Fibroblast of lung (primary cell): ENCODE data around the gene PIAS1.

Experiments used
- EZH2 ChIP-seq: IDR thresholded peaks from 2 replicates; pipeline ENCODE4 v1.5.1; 2012; ENCODE audit warnings: low read length, control low read depth, mild to moderate bottlenecking; ENCODE audit errors: missing control alignments
- TF ChIP-seq, protein P1 (sequence below), 2 donors: IDR thresholded peaks in 1 of 2; conservative IDR thresholded peaks in 1 of 2; 1 replicate in 1 of 2; 2 replicates in 1 of 2; pipeline ENCODE4 v1.5.1; 2011 to 2012; ENCODE audit warnings: low read length in 2 of 2, control low read depth in 1 of 2, inconsistent platforms in 1 of 2, low read depth in 1 of 2, mild to moderate bottlenecking in 1 of 2

DNA sequence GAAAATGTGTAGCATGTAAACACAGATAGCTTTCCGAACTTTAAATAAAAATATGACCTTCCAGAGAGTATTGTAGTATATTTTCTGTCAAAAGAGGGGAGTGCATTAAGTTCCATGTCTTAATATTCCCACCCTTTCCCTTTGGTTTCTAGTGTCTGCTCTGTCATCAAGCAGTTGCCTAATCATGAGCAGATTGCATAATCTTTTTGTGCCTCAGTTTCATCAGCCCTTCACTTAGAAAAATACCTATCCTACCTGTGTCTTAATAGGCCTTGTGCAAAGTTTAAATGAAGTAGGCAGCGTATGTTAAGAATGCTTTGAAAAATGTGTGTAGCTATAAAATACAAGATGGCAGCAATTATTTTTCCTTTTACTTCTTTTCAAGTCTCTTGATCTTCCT, 98.2 kb downstream of the PIAS1 start:
- TF ChIP-seq, protein P1, sequence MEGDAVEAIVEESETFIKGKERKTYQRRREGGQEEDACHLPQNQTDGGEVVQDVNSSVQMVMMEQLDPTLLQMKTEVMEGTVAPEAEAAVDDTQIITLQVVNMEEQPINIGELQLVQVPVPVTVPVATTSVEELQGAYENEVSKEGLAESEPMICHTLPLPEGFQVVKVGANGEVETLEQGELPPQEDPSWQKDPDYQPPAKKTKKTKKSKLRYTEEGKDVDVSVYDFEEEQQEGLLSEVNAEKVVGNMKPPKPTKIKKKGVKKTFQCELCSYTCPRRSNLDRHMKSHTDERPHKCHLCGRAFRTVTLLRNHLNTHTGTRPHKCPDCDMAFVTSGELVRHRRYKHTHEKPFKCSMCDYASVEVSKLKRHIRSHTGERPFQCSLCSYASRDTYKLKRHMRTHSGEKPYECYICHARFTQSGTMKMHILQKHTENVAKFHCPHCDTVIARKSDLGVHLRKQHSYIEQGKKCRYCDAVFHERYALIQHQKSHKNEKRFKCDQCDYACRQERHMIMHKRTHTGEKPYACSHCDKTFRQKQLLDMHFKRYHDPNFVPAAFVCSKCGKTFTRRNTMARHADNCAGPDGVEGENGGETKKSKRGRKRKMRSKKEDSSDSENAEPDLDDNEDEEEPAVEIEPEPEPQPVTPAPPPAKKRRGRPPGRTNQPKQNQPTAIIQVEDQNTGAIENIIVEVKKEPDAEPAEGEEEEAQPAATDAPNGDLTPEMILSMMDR (conservative IDR thresholded peaks at IDR 0.05 in 1 of 2, IDR thresholded peaks at IDR 0.05 in 1 of 2; ENCODE audit: low read depth in 1 of 2, low read length in 2 of 2) = no peak
- TF ChIP-seq EZH2 = no peak
